CD4-positive, alpha-beta T cell treated with Interleukin-1 beta for 1 hour (primary cell): ENCODE measurements around the gene FITM2.
"Not testable (repeated sequence)": the region's sequence is repeated elsewhere in the genome, so short reads cannot be mapped to it uniquely, and the experiment has no call there.

Experiments
- DNase-seq, 2 donors: peaks; one replicate each; pipeline ENCODE4 v3.0.0-alpha.2; 2020 to 2022

The FITM2 gene

DNA sequence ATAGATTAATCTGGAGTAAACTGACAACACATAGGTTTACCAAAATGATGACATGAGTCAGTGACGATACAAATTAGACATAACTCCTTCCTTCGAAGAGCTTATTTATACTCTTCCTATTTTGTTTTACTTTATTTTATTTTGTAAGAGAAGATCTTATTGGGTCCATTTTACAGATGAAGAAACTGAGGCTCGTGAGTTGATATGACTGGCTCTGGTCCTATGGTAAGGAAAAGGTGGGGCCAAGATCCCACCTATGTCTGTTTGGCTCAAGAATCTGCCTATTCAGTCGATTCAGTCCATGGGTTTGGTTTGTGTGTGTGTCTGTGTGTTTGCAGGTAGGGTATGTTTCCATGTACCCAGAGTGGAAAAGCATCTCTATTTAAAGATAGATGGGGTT lies 17.4 kb upstream of the FITM2 start:
- DNase-seq: no peak

DNA sequence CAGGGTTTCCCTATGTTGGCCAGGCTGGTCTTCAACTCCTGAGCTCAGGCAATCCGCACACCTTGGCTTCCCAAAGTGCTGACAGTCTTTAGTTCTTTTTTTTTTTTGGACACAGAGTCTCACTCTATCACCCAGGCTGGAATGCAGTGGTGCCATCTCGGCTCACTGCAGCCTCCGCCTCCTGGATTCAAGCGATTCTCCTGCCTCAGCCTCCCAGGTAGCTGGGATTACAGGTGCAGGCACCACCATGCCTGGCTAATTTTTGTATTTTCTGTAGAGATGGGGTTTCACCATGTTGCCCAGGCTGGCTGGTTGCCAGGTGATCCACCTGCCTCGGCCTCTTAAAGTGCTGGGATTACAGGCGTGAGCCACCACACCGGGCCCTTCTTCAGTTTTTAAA lies 16.7 kb upstream of the FITM2 start:
- not testable (repeated sequence) for DNase-seq

DNA sequence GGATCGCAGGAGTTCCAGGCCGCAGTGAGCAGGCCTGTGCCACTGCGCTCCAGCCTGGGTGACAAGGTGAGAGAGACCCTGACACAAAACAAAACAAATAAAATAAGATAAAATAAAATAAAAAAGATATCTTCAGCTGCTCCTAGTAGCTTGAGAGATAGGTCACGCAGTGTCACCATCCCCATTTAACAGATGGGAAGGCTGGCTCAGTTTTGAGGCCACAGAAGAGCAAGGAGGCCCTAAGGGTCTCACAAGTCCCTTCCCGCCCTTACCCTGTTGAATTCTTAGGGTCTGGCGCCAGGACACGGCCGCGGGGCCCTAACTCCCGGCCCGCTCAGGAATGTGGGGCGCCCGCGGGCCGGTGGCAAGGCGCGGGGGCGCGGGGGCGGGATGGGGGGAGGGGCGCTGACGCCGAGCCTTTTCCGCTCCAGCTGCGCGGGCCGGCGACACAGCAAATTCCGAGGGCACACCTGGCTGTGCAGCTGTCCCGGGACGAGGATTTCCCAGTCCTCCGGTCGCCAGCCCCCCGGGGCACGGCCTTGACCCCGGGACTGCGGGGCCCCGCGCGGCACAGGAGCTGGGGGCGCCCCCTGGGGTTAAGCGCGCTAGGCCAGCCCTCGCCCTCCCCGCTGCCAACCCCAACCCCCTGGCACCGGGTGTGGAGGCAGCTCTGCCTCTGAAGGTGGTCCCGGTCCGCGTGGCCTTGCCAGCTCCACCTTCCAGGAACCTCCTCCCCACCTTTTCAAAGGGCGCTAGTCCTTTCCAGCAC lies 15.6 kb upstream of the FITM2 start:
- DNase-seq: no peak

DNA sequence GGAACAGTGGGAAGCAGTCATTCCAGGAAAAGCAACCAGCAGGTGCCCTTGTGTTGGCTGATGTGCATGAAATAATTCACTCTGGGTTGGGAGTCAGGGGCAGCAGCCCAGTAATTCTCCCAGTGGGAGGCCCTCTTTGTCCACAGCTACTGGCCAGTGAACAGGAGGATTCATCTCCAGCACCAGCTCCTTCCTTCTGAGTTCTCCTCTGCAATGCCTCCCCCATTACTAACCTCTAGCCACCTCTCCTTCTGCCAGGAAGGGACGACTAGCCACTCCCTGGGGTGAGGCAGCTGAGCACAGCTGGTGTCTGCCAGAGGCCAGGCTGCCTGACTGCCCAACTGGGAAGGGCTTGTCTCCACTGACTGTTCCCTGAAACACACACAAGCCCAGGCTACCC lies 13.3 kb upstream of the FITM2 start:
- no peak for DNase-seq

DNA sequence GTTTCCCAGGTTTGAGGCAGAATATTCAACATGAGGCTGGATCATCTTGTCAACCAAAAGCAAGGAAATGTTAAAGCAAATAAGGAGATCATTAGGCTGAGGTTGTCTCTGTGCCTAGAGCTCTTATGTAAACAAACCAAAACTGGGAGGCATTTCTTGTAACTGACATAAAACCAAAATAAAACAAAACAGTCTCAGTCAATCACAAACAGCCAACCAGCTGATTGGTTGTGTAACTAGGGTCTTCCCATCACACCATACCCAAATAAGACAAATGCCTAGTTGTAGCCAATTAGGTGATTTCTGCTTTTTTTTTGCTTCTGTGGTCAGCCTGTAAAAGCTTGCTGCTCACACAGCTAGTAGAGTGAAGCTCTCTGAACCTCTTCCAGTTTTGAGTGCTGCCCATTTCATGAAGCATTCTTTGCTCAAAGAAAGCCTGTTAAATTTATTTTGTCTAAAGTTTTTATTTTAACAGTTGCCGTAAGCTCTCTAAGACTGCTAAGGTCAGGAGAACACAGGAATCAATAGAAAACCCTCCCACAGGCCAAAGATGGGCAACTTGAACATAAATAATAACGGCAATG lies 8.9 kb upstream of the FITM2 start:
- DNase-seq: no peak

DNA sequence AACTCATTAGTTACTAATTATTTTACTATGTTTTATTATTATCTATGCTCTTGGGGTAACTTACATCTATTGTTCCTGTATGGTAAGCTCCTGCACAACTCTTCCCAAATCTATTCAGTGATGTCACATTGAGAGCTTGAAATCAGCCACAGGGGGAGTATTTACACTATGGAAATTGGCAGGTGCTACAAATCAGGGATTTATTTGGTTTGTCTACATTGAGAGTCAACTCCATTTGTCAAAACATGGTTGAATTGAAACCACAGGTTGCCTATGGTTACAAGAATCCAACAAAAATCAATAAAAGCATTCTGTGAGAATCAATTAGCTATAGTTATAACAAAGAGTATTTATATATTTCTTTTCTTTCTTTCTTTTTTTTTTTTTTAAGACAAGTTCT lies 3.9 kb upstream of the FITM2 start:
- DNase-seq: no peak

DNA sequence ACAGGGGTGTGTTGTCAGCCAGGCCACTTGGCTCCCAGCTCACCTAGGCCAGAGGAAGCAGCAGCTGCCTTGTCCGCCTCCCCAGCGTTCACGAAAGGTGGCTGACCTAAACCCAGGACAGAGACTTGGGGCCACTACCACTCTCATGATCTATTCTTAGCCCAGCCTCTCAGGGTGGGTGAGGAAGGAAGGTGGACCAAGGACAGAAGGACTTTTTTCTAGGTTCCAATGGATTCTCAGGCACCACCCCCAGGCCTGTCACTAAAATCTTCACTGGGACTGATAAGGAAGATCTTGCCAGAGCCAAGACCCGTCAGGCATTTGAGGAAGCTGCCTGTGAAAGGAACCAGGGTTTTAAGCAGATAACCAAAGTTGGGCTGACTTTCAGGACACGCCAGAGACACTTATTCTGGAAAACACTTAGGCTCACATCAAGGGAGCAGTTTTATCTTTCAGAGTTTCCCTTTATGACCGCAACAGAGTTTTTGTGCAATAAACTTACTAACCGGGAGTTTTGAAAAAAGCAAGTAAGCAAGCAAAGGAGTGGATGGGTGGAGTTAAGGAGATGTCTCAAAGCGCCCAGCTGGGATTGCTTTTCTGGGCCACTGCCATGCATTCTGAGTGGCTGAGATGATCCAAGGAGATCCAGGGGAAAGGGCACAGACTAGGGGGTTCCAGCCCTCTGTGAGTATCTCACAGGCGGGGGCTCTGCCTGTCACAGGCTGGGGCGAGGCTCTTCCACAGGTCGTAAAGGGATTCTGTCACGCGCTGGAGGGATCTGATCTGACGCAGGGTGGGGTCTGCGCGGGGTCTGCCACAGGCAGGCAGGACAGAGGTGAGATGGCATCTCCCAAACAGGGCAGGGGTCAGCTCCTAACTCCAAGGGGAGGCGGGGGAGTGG lies 989 bp downstream of the FITM2 start:
- no peak for DNase-seq

DNA sequence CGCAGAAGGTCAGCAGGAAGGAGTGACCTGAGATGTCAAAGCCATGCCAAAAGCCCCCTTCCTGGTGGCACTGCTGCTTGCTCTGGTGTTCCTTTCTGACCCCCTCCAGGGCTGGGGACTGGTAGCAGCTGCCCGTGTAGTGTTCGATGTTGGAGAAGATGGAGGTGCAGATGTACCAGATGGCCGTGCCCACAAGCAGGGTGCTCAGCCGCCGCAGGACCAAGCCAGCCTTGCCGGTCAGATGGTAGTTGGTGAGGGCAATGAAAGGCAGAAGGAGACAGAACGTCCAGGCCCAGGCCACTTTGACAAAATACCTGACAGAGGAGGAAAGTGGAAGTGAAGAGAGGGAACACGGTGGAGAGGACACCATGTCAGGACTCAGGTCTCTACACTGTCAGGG lies 4.1 kb downstream of the FITM2 start:
- no peak for DNase-seq

DNA sequence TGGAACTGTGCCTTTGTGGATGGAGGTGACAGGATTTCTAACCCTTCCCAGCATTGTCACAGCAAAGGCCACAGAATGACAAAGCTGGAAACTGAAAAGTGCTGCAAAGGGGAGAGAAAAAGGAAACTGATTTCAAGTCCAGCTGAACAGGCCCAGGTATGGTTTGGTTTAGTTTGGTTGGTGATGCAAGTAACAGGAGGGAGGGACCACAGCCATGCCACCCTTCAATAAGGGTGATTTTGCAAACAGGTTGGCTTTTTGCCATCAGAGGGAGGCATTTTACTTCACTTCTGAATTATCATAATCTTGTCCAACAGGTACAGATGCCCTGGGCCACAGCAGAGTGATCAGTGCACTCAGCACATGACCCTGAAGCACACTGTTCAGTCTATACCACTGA lies 6.6 kb downstream of the FITM2 start:
- no peak for DNase-seq

DNA sequence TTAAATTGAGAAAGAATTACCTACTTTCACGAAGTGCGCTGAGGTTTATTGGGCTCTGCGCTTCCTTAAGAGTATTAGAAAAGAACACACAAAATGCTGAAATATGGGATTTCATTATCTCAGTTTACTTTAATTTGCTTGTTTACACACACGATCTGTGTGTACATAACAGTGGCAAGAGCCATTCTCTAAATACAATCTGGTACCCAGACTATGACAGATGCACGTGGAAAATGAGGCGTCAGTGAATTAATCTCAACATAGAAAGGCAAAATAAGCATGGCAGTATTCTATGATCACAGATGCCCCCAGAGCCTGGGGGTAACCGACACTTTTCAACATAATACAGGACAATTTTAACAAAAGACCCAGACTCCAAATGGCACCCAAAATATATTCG lies 8.3 kb downstream of the FITM2 start:
- no peak for DNase-seq

DNA sequence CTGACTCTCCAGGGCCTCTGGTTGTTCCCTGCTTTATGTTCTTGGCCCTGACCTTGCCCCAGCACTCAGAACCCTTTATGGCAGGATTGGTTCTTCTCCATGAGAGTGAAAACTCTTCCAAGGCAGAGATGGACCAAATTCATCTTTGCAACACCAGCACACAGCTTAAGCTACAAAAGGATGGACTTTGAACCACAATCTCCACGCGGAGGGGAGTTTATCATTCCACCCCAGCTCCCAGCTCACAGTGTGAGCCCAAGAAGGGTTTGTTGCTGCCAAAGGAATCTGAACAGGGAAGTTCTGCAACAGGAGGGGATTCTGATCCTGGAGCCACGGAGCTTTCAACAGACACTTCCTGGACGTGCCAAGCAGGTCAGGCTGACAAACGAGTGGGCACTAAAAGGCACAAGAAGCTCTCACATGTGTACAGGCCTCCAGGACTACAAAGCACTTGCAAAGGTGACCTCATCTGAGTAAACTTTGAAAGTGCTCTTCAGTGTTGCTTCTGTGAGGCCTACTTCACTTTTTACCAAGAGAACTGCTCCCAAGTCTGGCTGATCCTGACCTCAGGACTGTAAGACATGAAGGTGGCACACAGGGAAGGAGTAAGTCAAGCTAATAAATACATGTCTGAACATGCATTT lies 8.9 kb downstream of the FITM2 start:
- no peak for DNase-seq

DNA sequence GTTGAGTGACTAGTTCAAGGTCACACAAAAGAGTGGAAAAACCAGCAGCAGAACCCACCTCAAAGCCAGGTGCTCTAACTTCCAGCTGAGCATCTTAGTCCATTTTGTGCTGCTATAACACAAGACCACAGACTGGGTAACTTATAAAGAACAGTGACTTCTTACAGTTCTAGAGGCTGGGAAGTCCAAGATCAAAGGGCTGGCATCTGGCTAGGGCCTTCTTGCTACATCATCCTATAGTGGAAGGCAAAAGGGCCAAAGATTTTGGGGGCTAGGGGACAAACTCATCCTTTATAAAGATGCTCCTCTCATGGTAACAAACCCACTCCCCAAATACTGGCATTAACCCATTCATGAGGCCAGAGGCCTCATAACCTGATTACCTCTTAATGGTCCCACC lies 9.7 kb downstream of the FITM2 start:
- no peak for DNase-seq

DNA sequence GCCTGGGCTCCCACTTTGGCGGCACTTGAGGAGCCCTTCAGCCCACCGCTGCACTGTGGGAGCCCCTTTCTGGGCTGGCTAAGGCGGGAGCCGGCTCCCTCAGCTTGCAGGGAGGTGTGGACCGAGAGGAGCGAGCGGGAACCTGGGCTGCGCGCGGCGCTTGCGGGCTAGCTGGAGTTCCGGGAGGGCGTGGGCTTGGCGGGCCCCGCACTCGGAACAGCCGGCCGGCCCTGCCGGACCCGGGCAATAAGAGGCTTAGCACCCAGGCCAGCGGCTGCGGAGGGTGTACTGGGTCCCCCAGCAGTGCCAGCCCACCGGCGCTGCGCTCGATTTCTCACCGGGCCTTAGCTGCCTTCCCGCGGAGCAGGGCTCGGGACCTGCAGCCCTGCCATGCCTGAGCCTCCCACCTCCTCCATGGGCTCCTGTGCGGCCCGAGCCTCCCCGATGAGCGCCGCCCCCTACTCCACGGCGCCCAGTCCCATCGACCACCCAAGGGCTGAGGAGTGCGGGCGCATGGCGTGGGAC lies 11.9 kb downstream of the FITM2 start:
- not testable (repeated sequence) for DNase-seq

DNA sequence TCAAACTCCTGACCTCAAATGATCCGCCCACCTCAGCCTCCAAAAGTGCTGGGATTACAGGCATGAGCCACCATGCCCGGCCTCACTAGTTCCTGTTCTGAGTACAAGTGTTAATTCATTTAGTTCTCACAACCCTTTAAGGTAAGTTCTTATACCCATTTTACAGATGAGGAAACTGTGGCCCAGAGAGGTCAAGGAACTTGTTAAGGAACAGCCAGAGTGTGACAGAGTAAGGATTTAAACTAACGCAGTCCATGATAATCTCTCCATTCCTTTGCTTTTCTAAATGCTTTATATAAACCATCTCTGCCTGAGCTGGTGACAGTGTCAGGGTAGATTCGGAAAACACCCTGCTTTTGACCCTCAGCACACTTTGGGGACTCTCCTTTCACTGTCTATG lies 13.3 kb downstream of the FITM2 start:
- no peak for DNase-seq

DNA sequence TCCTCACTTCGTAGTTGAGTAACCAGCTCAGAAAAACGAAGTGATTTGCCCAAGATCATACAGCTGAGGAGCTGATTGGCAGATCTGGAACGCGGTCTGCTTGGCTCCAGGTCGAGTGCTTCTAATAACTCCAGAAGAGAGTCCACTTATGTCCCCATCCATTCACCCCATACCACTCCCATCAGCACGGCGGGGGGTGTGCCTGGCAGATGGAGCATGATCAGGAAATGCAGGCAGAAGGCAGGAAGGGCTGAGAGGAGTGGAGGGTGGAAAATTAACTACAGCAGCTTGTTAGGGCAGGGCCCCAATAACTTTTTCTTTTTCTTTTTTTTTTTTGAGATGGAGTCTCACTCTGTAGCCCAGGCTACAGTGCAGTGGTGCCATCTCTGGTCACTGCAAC lies 15.0 kb downstream of the FITM2 start:
- no peak for DNase-seq

DNA sequence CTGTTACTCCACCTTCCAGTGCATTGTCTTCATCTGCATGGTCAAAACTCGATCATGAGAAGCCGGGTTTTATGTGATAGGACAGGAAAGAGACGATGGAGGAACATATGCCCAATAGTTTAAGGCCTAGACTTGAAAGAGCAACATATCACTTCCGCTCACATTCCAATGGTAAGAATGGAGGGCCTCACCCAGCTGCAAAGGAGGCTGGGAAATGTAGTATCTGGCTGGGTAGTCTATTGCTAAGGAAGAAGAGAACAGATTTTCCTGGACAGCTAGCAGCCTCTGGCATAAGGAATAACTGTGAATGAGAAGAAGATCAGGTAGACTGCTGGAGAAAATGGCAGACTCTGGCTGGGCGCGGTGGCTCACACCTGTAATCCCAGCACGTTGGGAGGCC lies 19.2 kb downstream of the FITM2 start:
- DNase-seq: no peak

DNA sequence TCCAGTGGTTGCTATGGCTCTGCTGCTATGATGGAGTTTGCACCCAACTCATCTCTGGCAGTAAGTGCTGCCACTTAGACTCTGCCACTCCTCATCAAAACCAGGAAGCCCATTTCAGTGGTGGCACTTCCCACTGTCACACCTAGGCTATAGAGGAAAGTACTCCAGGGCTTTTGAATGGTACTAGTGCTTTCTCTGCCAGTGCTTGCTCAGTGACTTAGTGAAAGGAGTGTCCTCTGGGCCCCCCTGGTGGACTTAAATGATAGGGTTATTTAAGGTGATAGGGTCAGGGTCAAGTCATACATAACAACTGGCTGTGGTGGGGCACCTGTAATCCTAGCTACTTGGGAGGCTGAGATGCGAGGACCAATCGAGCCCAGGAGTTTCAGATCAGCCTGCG lies 22.8 kb downstream of the FITM2 start:
- DNase-seq: peak in 1 of 2 donors; percentile 18

DNA sequence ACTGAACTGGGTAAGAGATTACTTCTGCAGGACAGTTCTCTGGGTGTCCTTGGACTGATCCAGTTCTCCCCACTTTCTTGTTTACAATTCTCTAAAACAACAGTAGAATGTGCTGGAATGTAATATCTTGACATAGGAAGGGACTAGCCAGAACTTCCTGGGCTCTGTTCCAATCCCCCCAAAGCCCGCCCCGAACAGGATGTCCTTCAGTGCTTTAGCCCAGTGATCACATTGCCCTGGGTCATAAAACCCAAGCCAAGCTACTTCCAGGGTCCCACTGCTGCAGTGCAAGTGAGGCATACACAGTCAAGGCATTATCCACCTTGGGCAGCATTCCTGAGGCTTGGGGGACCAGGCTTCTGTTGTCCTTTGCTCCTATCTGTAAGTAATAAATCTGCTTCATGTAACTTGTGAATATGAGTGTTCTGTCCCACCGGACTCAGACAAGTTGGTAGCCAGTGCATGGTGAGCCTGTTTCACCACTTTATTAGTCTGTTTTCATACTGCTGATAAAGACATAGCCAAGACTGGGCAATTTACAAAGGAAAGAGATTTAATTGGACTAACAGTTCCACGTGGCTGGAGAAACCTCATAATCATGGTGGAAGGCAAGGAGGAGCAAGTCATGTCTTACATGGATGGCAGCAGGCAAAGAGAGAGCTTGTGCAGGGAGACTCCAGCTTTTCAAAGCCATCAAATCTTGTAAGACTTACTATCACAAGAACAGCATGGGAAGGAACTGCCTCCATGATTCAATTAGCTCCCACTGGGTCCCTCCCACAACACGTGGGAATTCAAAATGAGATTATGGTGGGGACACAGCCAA lies 23.5 kb downstream of the FITM2 start:
- no peak for DNase-seq

DNA sequence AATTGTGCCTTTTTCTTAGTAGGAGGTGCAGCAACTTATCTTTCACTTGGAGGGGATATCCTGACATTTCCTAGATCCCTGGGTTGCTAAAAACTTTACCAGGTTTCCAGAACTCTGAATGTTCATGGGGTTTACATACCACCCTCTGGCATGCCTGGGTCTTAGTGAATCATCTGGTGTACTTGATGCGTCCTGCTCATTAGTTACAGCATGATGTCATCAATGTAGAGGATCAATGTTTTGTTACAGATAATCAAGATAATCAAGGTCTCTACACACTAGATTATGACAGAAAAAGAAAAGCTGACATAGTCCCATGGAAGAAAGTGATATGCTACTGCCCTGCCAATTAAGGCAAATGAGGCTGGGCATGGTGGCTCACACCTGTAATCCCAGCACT lies 27.0 kb downstream of the FITM2 start:
- no peak for DNase-seq

DNA sequence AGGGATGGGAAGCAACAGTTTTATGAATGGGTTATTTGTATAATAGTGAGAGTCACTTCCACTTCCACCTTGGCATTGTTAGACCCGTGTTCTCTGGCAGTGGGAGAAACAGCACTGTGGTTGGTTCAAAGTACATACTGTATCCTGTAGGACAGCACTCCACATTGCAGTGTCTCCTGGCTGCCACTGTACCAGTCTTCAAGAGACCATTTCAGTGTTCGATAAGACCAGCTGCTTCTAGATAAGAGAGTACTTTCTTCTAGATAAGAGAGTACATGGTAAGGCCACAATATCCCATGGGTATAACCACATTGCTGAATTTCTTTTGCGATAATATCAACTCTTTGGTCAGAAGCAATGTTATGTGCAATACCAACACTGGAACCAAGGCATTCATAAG lies 28.8 kb downstream of the FITM2 start:
- no peak for DNase-seq

DNA sequence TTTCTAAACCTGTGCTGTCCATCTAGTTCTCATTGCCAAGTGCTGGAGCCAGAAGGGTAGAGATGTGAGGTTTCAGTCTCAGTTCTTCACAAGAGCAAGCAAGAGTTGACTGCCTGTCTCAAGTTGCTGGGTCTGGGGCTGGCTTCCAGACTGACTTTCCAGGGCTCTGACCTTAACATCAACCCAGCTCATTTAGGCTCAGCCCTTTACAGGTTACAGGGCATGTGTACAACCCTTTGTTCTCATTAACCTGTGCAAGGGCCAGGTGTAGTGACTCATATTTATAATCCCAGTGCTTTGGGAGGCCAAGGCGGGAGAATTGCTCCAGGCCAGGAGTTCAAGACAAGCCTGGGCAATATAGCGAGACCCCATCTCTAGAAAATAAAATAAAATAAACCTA lies 30.6 kb downstream of the FITM2 start:
- no peak for DNase-seq

DNA sequence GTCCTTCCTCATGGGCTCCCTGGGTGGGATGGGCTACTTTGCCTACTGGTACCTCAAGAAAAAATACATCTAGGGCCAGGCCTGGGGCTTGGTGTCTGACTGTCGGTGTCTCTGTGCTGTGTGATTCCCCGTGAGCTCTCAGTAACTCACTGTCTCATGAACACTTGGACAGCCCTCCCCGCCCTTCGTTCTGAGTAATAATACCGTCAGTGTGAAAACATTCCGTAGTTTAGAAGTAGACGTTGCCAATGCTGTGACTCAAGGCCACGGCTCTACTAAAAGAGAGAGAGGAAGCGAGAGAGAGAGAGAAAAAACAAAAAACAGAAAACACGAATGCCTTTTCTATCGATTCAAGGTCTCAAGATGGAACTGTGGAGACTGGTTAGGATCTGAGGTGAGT lies 31.8 kb downstream of the FITM2 start:
- no peak for DNase-seq
